ENCODE results near the gene ANKRD6. TPM values are rescaled to one million over a fixed set of nuclear protein-coding genes. Genes with fewer than 3 reads are reported as not detected.

ANKRD6 gene
- total RNA-seq, 2 donors from 2014 or later: 1.6 to 3.8 TPM

GRCh38 chr6:89475101-89475500, 42.1 kb downstream of the ANKRD6 start:
- no peaks in the 10 kb centered on the region for H3K9me3 Mint-ChIP-seq
- H3K4me3 Mint-ChIP-seq: peak overlapping the region; percentile 28
- no peaks in the 10 kb centered on the region for H3K27me3 Mint-ChIP-seq
- H3K27ac Mint-ChIP-seq: no peak overlapping the region
- peaks cover 9% of the 10 kb centered on the region for H3K4me1 Mint-ChIP-seq
- ATAC-seq (replicated peaks): no peak
- no peaks in the 10 kb centered on the region for H3K36me3 Mint-ChIP-seq (ENCODE audit: low read depth)

- H3K4me3 Mint-ChIP-seq: peak overlapping the region; percentile 28
- no peak overlapping the region for H3K27ac Mint-ChIP-seq
- no peaks in the 10 kb centered on the region for H3K36me3 Mint-ChIP-seq (ENCODE audit: low read depth)
- peak; percentile 83 for ATAC-seq (replicated peaks)
- no peaks in the 10 kb centered on the region for H3K9me3 Mint-ChIP-seq
- no peaks in the 10 kb centered on the region for H3K27me3 Mint-ChIP-seq
- H3K4me1 Mint-ChIP-seq: peaks cover 9% of the 10 kb centered on the region
Observed at GRCh38 chr6:89475634-89476033, 42.7 kb downstream of the ANKRD6 start.

GRCh38 chr6:89479897-89480296, 46.9 kb downstream of the ANKRD6 start:
- Mint-ChIP-seq H3K4me3 (no peak overlapping the region), H3K9me3 (no peaks in the 10 kb centered on the region), H3K4me1 (peaks cover 6% of the 10 kb centered on the region), H3K27me3 (no peaks in the 10 kb centered on the region), H3K27ac (no peak overlapping the region), H3K36me3 (ENCODE audit: low read depth) (no peaks in the 10 kb centered on the region)
- ATAC-seq (replicated peaks): no peak

GRCh38 chr6:89481695-89482094, 48.7 kb downstream of the ANKRD6 start:
- Mint-ChIP-seq H3K4me3 (no peak overlapping the region), H3K9me3 (no peaks in the 10 kb centered on the region), H3K27ac (no peak overlapping the region), H3K27me3 (no peaks in the 10 kb centered on the region), H3K4me1 (no peaks in the 10 kb centered on the region), H3K36me3 (ENCODE audit: low read depth) (no peaks in the 10 kb centered on the region)
- ATAC-seq (replicated peaks): no peak

GRCh38 chr6:89482126-89482525, 49.2 kb downstream of the ANKRD6 start:
- no peak for ATAC-seq (replicated peaks)

GRCh38 chr6:89483111-89483720, 50.3 kb downstream of the ANKRD6 start:
- H3K4me1 Mint-ChIP-seq: no peaks in the 10 kb centered on the region
- no peaks in the 10 kb centered on the region for H3K9me3 Mint-ChIP-seq
- H3K27ac Mint-ChIP-seq: no peak overlapping the region
- no peaks in the 10 kb centered on the region for H3K27me3 Mint-ChIP-seq
- no peak overlapping the region for H3K4me3 Mint-ChIP-seq
- no peaks in the 10 kb centered on the region for H3K36me3 Mint-ChIP-seq (ENCODE audit: low read depth)
- no peak for ATAC-seq (replicated peaks)

More at GRCh38 chr6:89482126-89482525, 49.2 kb downstream of the ANKRD6 start:
- H3K9me3 Mint-ChIP-seq: no peaks in the 10 kb centered on the region
- no peak overlapping the region for H3K27ac Mint-ChIP-seq
- H3K27me3 Mint-ChIP-seq: no peaks in the 10 kb centered on the region
- no peak overlapping the region for H3K4me3 Mint-ChIP-seq
- H3K4me1 Mint-ChIP-seq: no peaks in the 10 kb centered on the region
- no peaks in the 10 kb centered on the region for H3K36me3 Mint-ChIP-seq (ENCODE audit: low read depth)

- no peaks in the 10 kb centered on the region for H3K27me3 Mint-ChIP-seq
- no peaks in the 10 kb centered on the region for H3K4me1 Mint-ChIP-seq
- H3K4me3 Mint-ChIP-seq: no peak overlapping the region
- no peaks in the 10 kb centered on the region for H3K36me3 Mint-ChIP-seq (ENCODE audit: low read depth)
- no peak for ATAC-seq (replicated peaks)
- H3K9me3 Mint-ChIP-seq: no peaks in the 10 kb centered on the region
- H3K27ac Mint-ChIP-seq: no peak overlapping the region
Observed at GRCh38 chr6:89485320-89485719, 52.4 kb downstream of the ANKRD6 start.

- Mint-ChIP-seq H3K36me3 (ENCODE audit: low read depth) (no peaks in the 10 kb centered on the region), H3K4me3 (no peak overlapping the region), H3K9me3 (no peaks in the 10 kb centered on the region), H3K27ac (no peak overlapping the region), H3K4me1 (no peaks in the 10 kb centered on the region), H3K27me3 (no peaks in the 10 kb centered on the region)
- peak; percentile 46 for ATAC-seq (replicated peaks)
Observed at GRCh38 chr6:89487864-89488263, 54.9 kb downstream of the ANKRD6 start.

GRCh38 chr6:89488438-89488837, 55.5 kb downstream of the ANKRD6 start:
- Mint-ChIP-seq H3K9me3 (no peaks in the 10 kb centered on the region), H3K27me3 (no peaks in the 10 kb centered on the region), H3K27ac (no peak overlapping the region), H3K4me3 (no peak overlapping the region), H3K4me1 (no peaks in the 10 kb centered on the region), H3K36me3 (ENCODE audit: low read depth) (no peaks in the 10 kb centered on the region)
- ATAC-seq (replicated peaks): no peak

GRCh38 chr6:89489078-89489477, 56.1 kb downstream of the ANKRD6 start:
- Mint-ChIP-seq H3K27ac (no peak overlapping the region), H3K9me3 (no peaks in the 10 kb centered on the region), H3K27me3 (no peaks in the 10 kb centered on the region), H3K4me1 (no peaks in the 10 kb centered on the region), H3K4me3 (no peak overlapping the region), H3K36me3 (ENCODE audit: low read depth) (no peaks in the 10 kb centered on the region)
- ATAC-seq (replicated peaks): no peak

GRCh38 chr6:89492025-89492640, 59.2 kb downstream of the ANKRD6 start:
- H3K4me3 Mint-ChIP-seq: no peak overlapping the region
- H3K36me3 Mint-ChIP-seq (ENCODE audit: low read depth): no peaks in the 10 kb centered on the region
- H3K27ac Mint-ChIP-seq: no peak overlapping the region
- no peaks in the 10 kb centered on the region for H3K27me3 Mint-ChIP-seq
- no peaks in the 10 kb centered on the region for H3K4me1 Mint-ChIP-seq
- no peak for ATAC-seq (replicated peaks)
- no peaks in the 10 kb centered on the region for H3K9me3 Mint-ChIP-seq

- Mint-ChIP-seq H3K27ac (no peak overlapping the region), H3K4me3 (no peak overlapping the region), H3K9me3 (no peaks in the 10 kb centered on the region), H3K4me1 (no peaks in the 10 kb centered on the region), H3K36me3 (ENCODE audit: low read depth) (no peaks in the 10 kb centered on the region), H3K27me3 (no peaks in the 10 kb centered on the region)
- no peak for ATAC-seq (replicated peaks)
Observed at GRCh38 chr6:89494131-89494793, 61.3 kb downstream of the ANKRD6 start.

GRCh38 chr6:89495961-89496535, 63.1 kb downstream of the ANKRD6 start:
- ATAC-seq (replicated peaks): no peak
- no peaks in the 10 kb centered on the region for H3K36me3 Mint-ChIP-seq (ENCODE audit: low read depth)
- no peak overlapping the region for H3K27ac Mint-ChIP-seq
- no peaks in the 10 kb centered on the region for H3K27me3 Mint-ChIP-seq
- H3K4me1 Mint-ChIP-seq: no peaks in the 10 kb centered on the region
- H3K9me3 Mint-ChIP-seq: no peaks in the 10 kb centered on the region
- no peak overlapping the region for H3K4me3 Mint-ChIP-seq

- ATAC-seq (replicated peaks): no peak
- no peaks in the 10 kb centered on the region for H3K27me3 Mint-ChIP-seq
- no peaks in the 10 kb centered on the region for H3K36me3 Mint-ChIP-seq (ENCODE audit: low read depth)
- H3K27ac Mint-ChIP-seq: no peak overlapping the region
- H3K4me1 Mint-ChIP-seq: no peaks in the 10 kb centered on the region
- no peaks in the 10 kb centered on the region for H3K9me3 Mint-ChIP-seq
- H3K4me3 Mint-ChIP-seq: no peak overlapping the region
Observed at GRCh38 chr6:89500611-89501010, 67.7 kb downstream of the ANKRD6 start.

GRCh38 chr6:89501222-89501621, 68.3 kb downstream of the ANKRD6 start:
- Mint-ChIP-seq H3K9me3 (no peaks in the 10 kb centered on the region), H3K4me1 (no peaks in the 10 kb centered on the region), H3K27ac (no peak overlapping the region), H3K36me3 (ENCODE audit: low read depth) (no peaks in the 10 kb centered on the region), H3K4me3 (no peak overlapping the region), H3K27me3 (no peaks in the 10 kb centered on the region)
- ATAC-seq (replicated peaks): no peak

Data from activated T-helper 17 cell treated with anti-CD3 and anti-CD28 coated beads, Interleukin-2, amount 50 U/mL, for 72 hours (primary cell).